GM13977 (cell line): ENCODE measurements around the gene SRP9.
"Not testable (repeated sequence)": the region's sequence is repeated elsewhere in the genome, so short reads cannot be mapped to it uniquely, and the experiment has no call there.

Experiments
- DNase-seq: peaks from one replicate; pipeline ENCODE4 v3.0.0; 2012; ENCODE audit warnings: low spot score
- in situ Hi-C: fragments of 300-500 bp; cut with MboI; formaldehyde crosslinking; loops from one replicate; pipeline ENCODE4 v1.12.0; 2022; ENCODE audit warnings: low sequenced_read_pairs, low pct_unique_long_range_greater_than_20kb, mixed read lengths, inconsistent platforms; ENCODE audit not compliant: unreplicated experiment
- TF ChIP-seq, protein P1 (sequence below): IDR thresholded peaks from 2 replicates; pipeline ENCODE4 v1.5.1; 2012; ENCODE audit warnings: mild to moderate bottlenecking, control low read depth; ENCODE audit not compliant: insufficient read depth; ENCODE audit errors: extremely low read depth, missing control alignments

The SRP9 gene

GRCh38 chr1:225834417-225835329 is 57.0 kb downstream of the SRP9 start:
- in situ Hi-C loops: no loop called here
- DNase-seq: no peak
- TF ChIP-seq, protein P1, sequence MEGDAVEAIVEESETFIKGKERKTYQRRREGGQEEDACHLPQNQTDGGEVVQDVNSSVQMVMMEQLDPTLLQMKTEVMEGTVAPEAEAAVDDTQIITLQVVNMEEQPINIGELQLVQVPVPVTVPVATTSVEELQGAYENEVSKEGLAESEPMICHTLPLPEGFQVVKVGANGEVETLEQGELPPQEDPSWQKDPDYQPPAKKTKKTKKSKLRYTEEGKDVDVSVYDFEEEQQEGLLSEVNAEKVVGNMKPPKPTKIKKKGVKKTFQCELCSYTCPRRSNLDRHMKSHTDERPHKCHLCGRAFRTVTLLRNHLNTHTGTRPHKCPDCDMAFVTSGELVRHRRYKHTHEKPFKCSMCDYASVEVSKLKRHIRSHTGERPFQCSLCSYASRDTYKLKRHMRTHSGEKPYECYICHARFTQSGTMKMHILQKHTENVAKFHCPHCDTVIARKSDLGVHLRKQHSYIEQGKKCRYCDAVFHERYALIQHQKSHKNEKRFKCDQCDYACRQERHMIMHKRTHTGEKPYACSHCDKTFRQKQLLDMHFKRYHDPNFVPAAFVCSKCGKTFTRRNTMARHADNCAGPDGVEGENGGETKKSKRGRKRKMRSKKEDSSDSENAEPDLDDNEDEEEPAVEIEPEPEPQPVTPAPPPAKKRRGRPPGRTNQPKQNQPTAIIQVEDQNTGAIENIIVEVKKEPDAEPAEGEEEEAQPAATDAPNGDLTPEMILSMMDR: no peak

GRCh38 chr1:225835856-225836255 is 58.2 kb downstream of the SRP9 start:
- TF ChIP-seq, protein P1: no peak
- in situ Hi-C loops: no loop called here
- no peak for DNase-seq

DNA sequence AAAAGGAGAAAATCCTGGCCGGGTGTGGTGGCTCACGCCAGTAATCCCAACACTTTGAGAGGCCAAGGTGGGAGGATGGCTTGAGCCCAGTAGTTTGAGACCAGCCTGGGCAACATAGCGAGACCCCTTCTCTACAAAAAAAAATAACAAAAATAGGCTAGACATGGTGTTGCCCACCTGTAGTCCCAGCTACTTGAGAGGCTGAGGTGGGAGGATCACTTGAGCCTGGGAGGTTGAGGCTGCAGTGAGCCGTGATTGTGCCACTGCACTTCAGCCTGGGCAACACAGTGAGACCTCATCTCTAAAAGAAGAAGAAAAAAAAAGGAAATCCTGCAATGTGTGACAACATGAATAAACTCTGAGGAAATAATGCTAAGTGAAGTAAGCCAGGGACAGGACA is 58.7 kb downstream of the SRP9 start:
- in situ Hi-C loops, DNase-seq: not testable (repeated sequence)

DNA sequence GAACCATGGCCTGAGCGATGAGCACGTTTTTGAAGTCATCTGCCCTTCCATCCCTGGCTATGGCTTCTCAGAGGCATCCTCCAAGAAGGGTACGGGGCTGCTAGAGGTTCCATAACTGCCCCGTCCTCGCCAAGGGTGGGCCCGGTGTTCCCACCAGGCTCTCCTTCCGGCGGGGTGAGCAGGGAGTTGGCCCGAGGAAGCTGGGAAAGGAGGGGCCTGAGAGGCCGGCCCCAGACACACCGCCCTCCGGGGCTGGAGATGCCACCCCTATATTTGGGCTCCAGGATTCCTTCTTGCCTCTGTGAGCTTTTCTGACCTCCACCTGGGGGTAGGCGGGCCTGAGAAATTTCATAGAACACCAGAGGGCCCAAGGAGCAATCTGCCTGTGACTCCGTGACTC is 61.2 kb downstream of the SRP9 start:
- in situ Hi-C loops: no loop called here
- DNase-seq: no peak
- TF ChIP-seq, protein P1: no peak
